HG03280 (cell line): ENCODE measurements around the gene ARHGAP12.

Experiments
- ATAC-seq: cut with Tn5 transposase; IDR thresholded peaks from one replicate; pipeline ENCODE4 v1.9.1; 2021; ENCODE audit warnings: mild to moderate bottlenecking, moderate library complexity; ENCODE audit not compliant: unreplicated experiment

Gene ARHGAP12

DNA sequence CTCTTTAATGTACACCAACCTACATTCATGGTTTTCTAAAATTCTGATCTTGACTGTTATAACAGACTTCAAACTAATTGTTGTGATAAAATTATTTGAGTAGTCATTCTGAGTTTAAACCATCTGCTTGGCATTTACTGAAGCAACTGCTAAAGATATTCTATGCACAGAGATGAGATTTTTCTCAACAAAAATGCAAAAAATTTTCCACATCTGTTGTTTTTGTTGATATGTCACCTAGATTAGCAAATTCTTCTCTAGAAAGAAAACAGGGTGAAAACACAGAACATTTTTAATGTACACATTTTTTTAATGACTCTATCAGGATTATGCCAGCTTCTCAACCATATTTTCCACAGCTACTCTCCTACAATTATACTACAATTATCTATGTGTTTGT lies 42.7 kb downstream of the ARHGAP12 start:
- no peak for ATAC-seq

DNA sequence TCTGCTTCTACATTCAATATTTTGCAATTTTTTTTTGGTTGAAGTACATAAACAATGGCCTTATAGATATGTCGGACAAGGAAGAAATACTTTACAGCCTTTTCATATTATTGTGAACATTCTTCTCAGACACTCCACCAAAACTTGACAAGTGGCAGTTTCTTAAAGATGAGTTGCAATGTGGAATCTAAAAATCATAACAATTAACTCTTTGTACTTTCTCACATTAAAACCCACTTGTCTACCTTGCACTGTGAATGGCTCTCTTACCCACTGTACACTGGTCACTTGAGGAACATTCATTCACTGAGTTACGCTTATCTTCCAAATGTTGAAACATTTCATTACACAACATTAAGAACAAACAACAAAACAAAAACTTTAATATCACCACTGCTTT lies 44.2 kb downstream of the ARHGAP12 start:
- ATAC-seq, result no peak

DNA sequence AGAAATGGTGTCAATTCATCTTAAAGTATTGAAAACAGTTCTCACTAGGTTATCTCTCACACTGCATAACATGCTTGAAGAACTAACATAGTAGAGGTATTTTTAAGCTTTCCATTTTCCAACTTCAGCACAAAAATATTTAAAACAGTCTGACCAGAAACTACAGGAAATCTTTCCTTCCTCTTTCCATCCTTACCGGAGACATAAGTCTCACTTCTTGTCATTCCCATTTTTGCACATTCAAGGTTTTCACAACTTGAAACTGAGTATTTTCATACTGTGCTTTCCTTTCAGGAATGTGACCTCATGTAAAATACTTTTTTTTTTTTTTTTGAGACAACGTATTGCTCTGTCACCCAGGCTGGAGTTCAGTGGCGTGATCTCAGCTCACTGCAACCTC lies 45.2 kb downstream of the ARHGAP12 start:
- ATAC-seq, result no peak

DNA sequence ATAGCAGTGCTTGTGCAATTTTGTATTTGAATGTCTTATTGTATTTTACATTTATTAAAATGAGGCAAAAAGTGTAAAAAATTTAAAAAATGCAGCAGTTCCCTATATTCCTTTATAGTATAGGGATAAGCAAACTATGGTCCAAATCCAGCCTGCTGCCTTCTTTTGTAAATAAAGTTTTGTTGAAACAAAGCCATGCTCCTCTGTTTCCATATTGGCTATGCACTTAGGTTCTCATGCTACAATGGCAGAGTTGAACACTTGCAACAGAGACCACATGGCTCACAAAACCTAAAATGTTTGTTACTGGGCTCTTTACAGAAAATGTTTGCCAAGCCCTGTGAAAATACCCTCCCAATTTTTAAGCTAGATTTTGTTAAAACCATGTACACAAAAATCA lies 50.1 kb downstream of the ARHGAP12 start:
- no peak for ATAC-seq

DNA sequence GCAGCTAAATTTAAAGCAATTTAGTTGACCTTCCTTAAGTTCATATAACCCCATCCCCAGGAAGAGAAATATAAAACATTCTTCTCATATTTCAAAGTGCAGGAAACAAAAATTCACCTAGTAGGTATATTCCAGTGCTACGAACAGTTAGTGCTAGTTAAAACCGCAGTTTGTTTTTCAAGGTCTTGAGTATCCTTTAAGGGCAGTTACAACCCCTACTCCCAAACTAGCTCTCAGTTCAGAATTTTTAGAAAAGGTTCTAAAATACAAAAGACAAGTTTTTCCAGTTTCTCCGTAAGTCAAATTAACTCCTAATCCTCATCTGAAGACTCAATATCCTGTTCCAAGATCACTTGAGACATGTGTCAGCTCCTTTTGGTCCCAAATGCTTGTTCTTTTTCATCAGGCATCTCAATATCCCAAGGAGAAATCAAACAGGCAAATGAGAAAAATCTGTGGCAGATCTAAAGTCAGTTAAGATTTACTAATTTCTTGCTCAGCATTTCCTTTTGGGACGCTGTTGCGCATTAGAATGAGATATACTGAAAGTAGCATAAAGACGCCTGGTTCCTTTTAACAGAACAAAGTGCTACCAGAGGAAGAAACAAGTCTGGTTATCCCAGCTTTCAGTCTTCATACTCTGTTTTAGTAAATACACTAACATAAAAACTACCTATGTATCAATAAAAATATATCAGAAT lies 51.8 kb downstream of the ARHGAP12 start:
- no peak for ATAC-seq

DNA sequence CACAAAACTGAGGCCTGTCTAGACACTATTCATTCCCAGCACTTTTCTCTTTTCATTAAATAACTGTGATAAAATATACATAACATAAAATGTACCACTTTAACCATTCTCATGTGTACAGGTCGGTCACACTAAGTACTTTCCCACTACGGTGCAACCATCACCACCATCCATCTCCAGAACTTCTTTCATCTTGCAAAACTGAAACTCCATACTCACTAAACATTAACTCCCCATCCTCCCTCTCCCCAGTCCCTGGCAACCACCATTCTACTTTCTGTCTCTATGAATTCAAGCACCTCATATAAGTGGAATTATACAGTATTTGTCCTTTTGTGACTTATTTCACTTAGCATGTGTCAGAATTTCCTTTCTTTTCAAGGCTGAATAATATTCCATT lies 53.0 kb downstream of the ARHGAP12 start:
- ATAC-seq, result no peak

DNA sequence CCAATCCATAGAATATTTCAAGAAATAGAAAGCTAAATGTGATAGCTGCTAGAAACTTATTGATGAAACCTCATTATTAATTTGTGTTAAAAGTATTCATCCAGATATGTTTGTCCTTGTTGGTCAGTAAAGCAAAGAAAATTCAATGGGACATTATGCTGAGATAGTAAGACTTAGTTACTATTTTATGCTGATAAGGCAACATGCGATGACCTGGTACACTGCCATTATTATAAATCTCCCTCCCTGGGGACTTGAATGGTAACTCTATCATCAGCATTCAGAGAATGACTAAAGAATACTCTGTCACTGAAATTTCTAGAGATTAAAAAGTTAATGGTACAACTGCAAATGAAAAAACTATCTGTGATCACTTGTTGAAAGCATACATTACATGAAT lies 54.9 kb downstream of the ARHGAP12 start:
- ATAC-seq, result no peak

DNA sequence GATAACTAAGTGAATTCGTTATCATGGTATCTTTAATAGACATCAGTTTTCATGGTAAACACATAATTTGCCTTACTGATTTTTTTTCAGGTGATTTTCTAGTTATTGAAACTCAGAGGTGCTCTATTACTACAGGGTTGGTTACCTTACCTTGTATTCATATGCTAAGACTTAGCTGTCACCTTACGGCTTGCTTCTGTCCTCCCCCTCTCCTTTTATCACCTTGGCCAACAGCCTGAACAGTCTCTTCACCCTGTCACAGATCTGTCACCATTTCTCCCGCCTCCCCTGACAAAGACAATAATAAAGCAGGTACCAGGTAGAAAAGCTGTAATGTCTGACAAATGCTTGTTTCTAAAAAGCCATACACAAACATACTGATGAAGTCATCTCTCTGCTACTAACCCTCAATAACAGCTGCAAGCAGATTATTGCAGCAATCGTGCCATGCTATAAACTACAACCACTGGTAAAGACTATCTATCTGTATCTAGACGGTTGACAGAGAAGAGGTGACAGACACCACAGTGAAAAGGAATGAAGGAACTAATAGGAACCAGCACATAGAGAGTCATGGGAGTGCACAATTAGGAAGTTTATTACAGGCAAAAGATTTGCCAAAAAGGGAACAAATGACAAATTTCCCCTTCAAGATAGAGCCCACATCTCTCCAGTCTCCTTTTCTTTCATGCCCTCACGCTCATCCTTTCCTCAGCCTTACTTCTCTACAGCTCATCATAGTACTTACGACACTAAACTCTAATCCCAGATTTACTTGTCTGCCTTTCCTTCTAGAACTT lies 57.2 kb downstream of the ARHGAP12 start:
- no peak for ATAC-seq

DNA sequence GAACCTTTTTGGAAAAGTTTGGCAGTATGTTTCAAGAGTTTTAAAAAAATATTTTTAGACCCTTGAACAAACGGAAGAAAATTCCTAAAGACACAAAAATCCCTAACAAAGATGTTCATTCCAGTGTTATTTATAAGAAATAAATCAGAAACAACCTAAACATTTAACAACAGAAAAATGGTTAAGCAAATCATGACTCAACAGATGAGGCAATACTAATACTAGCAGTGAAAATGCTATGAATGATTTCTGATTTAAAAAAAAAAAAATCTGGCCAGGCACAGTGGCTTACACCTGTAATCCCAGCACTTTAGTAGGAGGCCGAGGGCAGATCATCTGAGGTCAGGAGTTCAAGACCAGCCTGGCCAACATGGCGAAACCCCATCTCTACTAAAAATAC lies 61.0 kb downstream of the ARHGAP12 start:
- ATAC-seq, result no peak

DNA sequence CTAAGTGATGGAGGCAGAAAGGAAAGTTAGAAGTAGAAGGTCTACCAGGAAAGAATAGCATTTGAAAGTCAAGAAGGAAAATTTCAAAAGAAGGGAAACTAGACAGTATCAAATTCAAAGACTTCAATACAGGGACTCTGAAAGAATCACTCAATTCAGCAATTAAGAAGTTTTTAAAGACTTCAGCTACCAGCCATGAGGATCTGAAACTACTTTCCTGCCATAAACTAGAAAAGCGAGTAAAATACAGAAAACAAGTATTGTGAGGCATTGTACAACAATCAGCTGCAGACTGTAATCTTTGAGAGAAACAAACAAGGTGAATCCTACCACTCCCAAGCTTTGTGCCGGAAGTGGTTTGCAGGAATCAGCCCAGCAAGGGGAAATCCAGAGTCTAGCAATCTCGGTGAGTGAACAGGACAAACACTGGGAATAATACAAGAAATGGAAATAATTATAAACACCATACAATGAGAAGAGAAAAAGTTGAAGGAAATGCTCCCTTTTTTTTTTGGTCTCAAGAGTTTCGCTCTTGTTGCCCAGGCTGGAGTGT lies 62.4 kb downstream of the ARHGAP12 start:
- no peak for ATAC-seq

DNA sequence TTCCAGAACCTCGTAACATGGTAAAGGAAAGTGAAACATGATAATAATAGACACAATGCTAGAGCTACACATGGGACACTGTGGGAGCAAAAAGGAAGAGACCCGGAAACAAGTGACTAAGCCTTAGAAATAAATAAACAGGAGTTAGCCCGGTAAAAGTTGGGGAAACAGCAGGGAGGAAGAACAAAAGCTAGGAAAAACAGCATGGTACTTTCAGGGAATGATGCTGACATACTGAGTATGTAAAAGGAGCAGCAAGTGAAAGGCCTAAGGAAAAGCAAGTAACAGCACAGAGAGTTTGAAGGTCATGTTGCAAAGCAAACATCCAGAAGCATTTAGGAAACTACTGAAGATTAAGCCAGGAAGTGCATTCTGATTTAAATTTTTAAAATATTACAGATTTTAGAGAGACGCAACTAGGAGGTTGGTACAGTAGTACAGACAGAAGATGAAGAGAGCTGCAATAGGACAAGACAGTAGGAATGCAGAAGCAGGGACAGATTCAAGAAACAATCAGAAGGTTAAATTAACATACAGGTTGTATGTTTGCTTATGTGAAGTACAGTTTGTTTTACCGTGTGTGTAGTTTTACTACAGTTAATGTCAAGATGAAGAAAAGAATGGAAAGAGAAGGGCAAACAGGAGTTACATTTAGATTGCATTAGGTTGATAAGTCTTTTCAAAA lies 63.7 kb downstream of the ARHGAP12 start:
- no peak for ATAC-seq

GRCh38 chr10:31855033-31855432 lies 73.6 kb downstream of the ARHGAP12 start:
- no peak for ATAC-seq

- no peak for ATAC-seq
These were observed 75.0 kb downstream of the ARHGAP12 start for GRCh38 chr10:31853629-31854028.

- no peak for ATAC-seq
These were observed 77.4 kb downstream of the ARHGAP12 start for GRCh38 chr10:31851216-31851615.

DNA sequence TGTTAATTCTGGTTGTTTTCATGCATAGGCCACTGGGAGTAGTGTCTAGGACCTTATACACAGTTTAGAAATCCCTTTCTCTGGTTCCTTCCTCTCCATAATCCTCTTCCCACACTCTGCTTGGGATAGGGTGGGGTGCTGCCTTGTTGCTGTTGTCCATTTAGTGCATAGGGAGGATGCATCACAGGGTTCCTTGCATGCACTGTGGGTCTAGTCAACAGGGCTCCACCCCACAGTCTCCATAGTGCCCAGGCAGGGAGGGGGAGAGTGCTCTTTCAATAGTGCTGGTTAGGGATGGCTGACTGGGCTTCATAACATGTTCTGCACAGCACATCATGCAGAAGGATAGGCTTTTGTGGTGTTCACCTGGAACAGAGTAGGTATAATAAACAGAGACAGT lies 81.1 kb downstream of the ARHGAP12 start:
- ATAC-seq, result no peak

DNA sequence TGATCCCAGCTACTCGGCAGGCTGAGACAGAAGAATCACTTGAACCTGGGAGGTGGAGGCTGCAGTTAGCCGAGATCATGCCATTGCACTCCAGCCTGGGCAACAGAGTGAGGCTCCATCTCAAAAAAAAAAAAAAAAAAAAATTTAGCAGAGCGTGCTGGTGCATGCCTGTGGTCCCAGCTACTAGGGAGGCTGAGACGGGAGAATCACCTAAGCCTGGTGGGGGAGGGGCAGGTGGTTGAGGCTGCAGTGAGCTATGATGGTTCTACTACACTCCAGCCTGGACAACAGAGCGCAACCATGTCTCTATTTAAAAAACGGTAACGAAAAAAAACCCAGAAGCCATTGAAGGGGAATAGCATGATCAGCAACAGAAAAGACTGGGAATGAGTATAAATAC lies 89.9 kb downstream of the ARHGAP12 start:
- ATAC-seq, result no peak

- no peak for ATAC-seq
These were observed 90.6 kb downstream of the ARHGAP12 start for GRCh38 chr10:31838065-31838464.

GRCh38 chr10:31836569-31837406 lies 91.8 kb downstream of the ARHGAP12 start:
- ATAC-seq, result peak; percentile 83

DNA sequence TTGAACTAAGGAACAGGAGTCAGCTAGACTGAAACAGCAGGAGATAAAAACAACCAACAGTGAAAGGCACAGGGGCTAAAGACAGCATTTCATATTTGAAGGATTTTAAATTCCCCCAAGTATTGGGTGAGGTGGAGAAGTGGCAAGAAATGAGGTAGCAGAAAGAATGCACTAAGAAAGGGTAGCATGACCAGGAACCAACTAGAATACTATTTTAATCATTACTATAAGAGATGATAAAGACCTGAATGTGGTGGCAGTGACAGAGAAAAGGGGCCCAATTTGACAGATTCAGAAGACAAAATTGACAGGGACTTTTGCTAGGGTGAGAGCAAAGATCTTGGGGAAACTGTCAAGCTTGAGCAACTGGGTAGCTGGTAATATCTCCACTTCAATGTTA lies 94.9 kb downstream of the ARHGAP12 start:
- ATAC-seq, result no peak

DNA sequence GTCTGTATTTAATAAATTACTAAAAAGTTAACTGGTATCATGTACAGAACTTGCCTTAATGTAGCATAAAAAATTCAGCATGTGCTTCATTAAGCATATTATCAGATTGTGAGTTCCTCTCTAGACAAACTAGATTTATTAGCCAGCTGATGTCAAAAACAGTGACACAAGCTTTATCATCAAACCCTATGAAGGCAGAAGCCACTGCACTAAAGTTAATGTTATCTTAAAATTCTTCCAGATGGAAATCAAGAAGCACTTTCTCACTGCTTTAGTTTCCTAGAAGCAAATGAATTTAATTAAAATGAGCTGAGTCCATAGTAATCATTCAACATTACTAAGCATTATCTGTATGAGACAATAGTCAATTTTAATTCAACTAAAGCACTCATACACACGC lies 96.4 kb downstream of the ARHGAP12 start:
- ATAC-seq, result no peak

DNA sequence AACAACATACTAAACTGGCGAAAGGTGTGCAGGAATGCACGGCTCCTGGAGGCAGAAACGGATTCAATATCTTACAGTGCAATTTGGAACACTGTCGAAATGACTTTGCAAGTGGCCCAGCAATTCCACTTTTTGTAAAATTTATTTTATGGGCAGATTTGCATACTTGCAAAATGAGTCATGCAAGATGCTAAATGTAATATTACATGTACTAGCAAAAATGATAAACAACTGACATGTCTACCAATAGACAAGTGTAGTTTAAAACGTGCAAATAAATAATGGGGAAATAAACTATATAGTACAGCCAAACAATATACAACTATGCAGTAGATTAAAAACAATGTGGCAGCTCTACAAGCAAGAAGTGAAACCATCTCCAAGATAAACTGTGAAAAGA lies 97.7 kb downstream of the ARHGAP12 start:
- no peak for ATAC-seq
